Breast epithelium (tissue), 4 donors: ENCODE measurements around the gene ZNF674. TPM values are rescaled to one million over a fixed set of nuclear protein-coding genes. Genes with fewer than 3 reads are reported as not detected.
"Not testable (repeated sequence)": the region's sequence is repeated elsewhere in the genome, so short reads cannot be mapped to it uniquely, and the experiment has no call there.

Experiments
- DNase-seq, 2 donors: peaks; one replicate each; pipeline ENCODE4 v3.0.0-alpha.2; 2019; ENCODE audit warnings: low spot score in 2 of 2
- H3K27ac ChIP-seq, 2 donors: fragments of 200-600 bp; sonication (generic) in 1 of 2; one replicate each; pipeline ENCODE4 v1.5.1; 2016 to 2019; ENCODE audit warnings: mild to moderate bottlenecking in 1 of 2
- H3K27me3 ChIP-seq, 2 donors: fragments of 200-600 bp; sonication (generic) in 1 of 2; one replicate each; pipeline versions ENCODE4 v1.5.1 to v1.6.0; 2017 to 2019; ENCODE audit warnings: control low read depth in 1 of 2, mild to moderate bottlenecking in 1 of 2
- H3K36me3 ChIP-seq: fragments of 200-600 bp; one replicate; pipeline ENCODE4 v1.5.1; 2019
- H3K4me1 ChIP-seq, 2 donors: fragments of 200-600 bp; sonication (generic); one replicate each; pipeline ENCODE4 v1.5.1; 2016 to 2019; ENCODE audit warnings: control low read depth in 1 of 2
- H3K4me3 ChIP-seq, 3 donors: fragments of 200-600 bp; sonication (generic); 1 replicate in 2 of 3; 2 replicates in 1 of 3; pipeline ENCODE4 v1.5.1; 2016 to 2019; ENCODE audit warnings: mild to moderate bottlenecking in 3 of 3, moderate library complexity in 2 of 3
- H3K9me3 ChIP-seq, 2 donors: fragments of 200-600 bp; sonication (generic) in 1 of 2; one replicate each; pipeline ENCODE4 v1.5.1; 2016 to 2019; ENCODE audit warnings: control low read depth in 1 of 2
- CTCF ChIP-seq, 3 donors: fragments of 450-650 bp; IDR thresholded peaks; one replicate each; pipeline ENCODE4 v1.5.1; 2016 to 2017; ENCODE audit warnings: antibody characterized with exemption in 3 of 3, mild to moderate bottlenecking in 3 of 3, moderate library complexity in 3 of 3
- POLR2A ChIP-seq: fragments of 450-650 bp; IDR thresholded peaks from one replicate; pipeline ENCODE4 v1.6.1; 2016; ENCODE audit warnings: antibody characterized with exemption, mild to moderate bottlenecking, moderate library complexity
- POLR2AphosphoS5 ChIP-seq, 3 donors: sonication (generic); formaldehyde crosslinking; IDR thresholded peaks; one replicate each; pipeline ENCODE4 v1.6.1; 2017; ENCODE audit warnings: antibody characterized with exemption in 3 of 3
- intact Hi-C: fragments of 100-400 bp; cut with DNase I; formaldehyde crosslinking; loops from one replicate; pipeline ENCODE4 v1.15.1; 2023; ENCODE audit warnings: low total_unique reads
- total RNA-seq, 3 donors: library from RNA; depleted of rRNA; stranded (reverse); fragments of >200 nt; gene quantifications; one replicate each; pipeline ENCODE4 v1.1.0, GENCODE V29; 2016

The ZNF674 gene
- total RNA-seq, 3 donors from 2014 or later, result 2.6 to 7.3 (median 3.8) TPM

- Histone ChIP-seq H3K4me1 (no peaks in the 10 kb centered on the region), H3K36me3 (no peaks in the 10 kb centered on the region), H3K27me3 (peaks cover 0 to 4% of the 10 kb centered on the region in 2 donors), H3K4me3 (no peak overlapping the region), H3K27ac (no peak overlapping the region), H3K9me3 (peaks cover 22 to 65% of the 10 kb centered on the region in 2 donors)
- TF ChIP-seq CTCF (IDR thresholded peaks at IDR 0.05), result no peak
- TF ChIP-seq POLR2AphosphoS5 (IDR thresholded peaks at IDR 0.05), result no peak
- TF ChIP-seq POLR2A, result no peak
- intact Hi-C loops, result no loop called here
- DNase-seq, result no peak
Observed at GRCh38 chrX:46502848-46503247, 42.4 kb downstream of the ZNF674 start.

- no peaks in the 10 kb centered on the region for H3K4me1 ChIP-seq
- peaks cover 39 to 75% of the 10 kb centered on the region in 2 donors for H3K9me3 ChIP-seq
- no peak for DNase-seq
- no peak overlapping the region for H3K4me3 ChIP-seq
- no peaks in the 10 kb centered on the region for H3K27me3 ChIP-seq
- intact Hi-C loops, result no loop called here
- TF ChIP-seq POLR2AphosphoS5 (IDR thresholded peaks at IDR 0.05) (no peak), POLR2A (no peak), CTCF (IDR thresholded peaks at IDR 0.05) (no peak)
- no peaks in the 10 kb centered on the region for H3K36me3 ChIP-seq
- no peak overlapping the region for H3K27ac ChIP-seq
Observed at GRCh38 chrX:46500054-46500453, 45.2 kb downstream of the ZNF674 start.

GRCh38 chrX:46488712-46489111 lies 56.5 kb downstream of the ZNF674 start:
- Histone ChIP-seq H3K4me3 (no peak overlapping the region), H3K27ac (no peak overlapping the region), H3K4me1 (no peaks in the 10 kb centered on the region), H3K36me3 (no peaks in the 10 kb centered on the region), H3K9me3 (peaks cover 24 to 38% of the 10 kb centered on the region in 2 donors), H3K27me3 (no peaks in the 10 kb centered on the region)
- no peak for DNase-seq
- TF ChIP-seq POLR2A (no peak), POLR2AphosphoS5 (IDR thresholded peaks at IDR 0.05) (no peak), CTCF (IDR thresholded peaks at IDR 0.05) (no peak)
- intact Hi-C loops, result no loop called here

- Histone ChIP-seq H3K4me1 (no peaks in the 10 kb centered on the region), H3K27ac (no peak overlapping the region), H3K27me3 (no peaks in the 10 kb centered on the region), H3K4me3 (no peak overlapping the region), H3K9me3 (peaks cover 20 to 35% of the 10 kb centered on the region in 2 donors), H3K36me3 (no peaks in the 10 kb centered on the region)
- TF ChIP-seq POLR2A (no peak), POLR2AphosphoS5 (IDR thresholded peaks at IDR 0.05) (no peak), CTCF (IDR thresholded peaks at IDR 0.05) (no peak)
- intact Hi-C loops, result no loop called here
- DNase-seq, result no peak
Observed at GRCh38 chrX:46485897-46486296, 59.3 kb downstream of the ZNF674 start.

- intact Hi-C loops, H3K36me3 ChIP-seq, H3K27me3 ChIP-seq, H3K4me1 ChIP-seq, DNase-seq, H3K27ac ChIP-seq, H3K4me3 ChIP-seq: not testable (repeated sequence)
- peaks cover 11 to 36% of the 10 kb centered on the region in 2 donors for H3K9me3 ChIP-seq
Observed at GRCh38 chrX:46478634-46479033, 66.6 kb downstream of the ZNF674 start.

- Histone ChIP-seq H3K4me1 (no peaks in the 10 kb centered on the region), H3K36me3 (no peaks in the 10 kb centered on the region)
- intact Hi-C loops, result no loop called here
Observed at GRCh38 chrX:46477435-46477834, 67.8 kb downstream of the ZNF674 start.

More at GRCh38 chrX:46477435-46477834, 67.8 kb downstream of the ZNF674 start:
- Histone ChIP-seq H3K9me3 (peaks cover 8 to 32% of the 10 kb centered on the region in 2 donors), H3K27ac (no peak overlapping the region), H3K27me3 (peaks cover 0 to 7% of the 10 kb centered on the region in 2 donors), H3K4me3 (no peak overlapping the region)
- TF ChIP-seq CTCF (IDR thresholded peaks at IDR 0.05), result no peak
- no peak for TF ChIP-seq POLR2A
- TF ChIP-seq POLR2AphosphoS5 (IDR thresholded peaks at IDR 0.05), result no peak
- no peak for DNase-seq
